Lung (tissue), 12 donors: Measurements from ENCODE around the gene FBRSL1. TPM values are rescaled to one million over a fixed set of nuclear protein-coding genes. Genes with fewer than 3 reads are reported as not detected.

Source experiments
- ATAC-seq: fragments of 200-7000 bp; cut with Tn5 transposase; one replicate; pipeline ENCODE4 v1.9.1; 2020; ENCODE audit warnings: moderate number of reproducible peaks; ENCODE audit not compliant: insufficient read depth, low FRiP score
- DNase-seq, 3 donors: peaks; one replicate each; pipeline ENCODE4 v3.0.0-alpha.2; 2013 to 2017
- H3K27ac ChIP-seq, 2 donors: one replicate each; pipeline ENCODE4 v1.5.1; 2013; ENCODE audit warnings: mild to moderate bottlenecking in 2 of 2, moderate library complexity in 2 of 2, control low read depth in 1 of 2, inconsistent platforms in 1 of 2, low read depth in 1 of 2, low read length in 1 of 2
- H3K27me3 ChIP-seq, 3 donors: one replicate each; pipeline ENCODE4 v1.5.1; 2013; ENCODE audit warnings: low read length in 2 of 3; ENCODE audit not compliant: control insufficient read depth in 3 of 3, insufficient read depth in 3 of 3
- H3K36me3 ChIP-seq, 4 donors: one replicate each; pipeline ENCODE4 v1.5.1; 2013; ENCODE audit warnings: low read length in 4 of 4, mild to moderate bottlenecking in 1 of 4, moderate library complexity in 1 of 4; ENCODE audit not compliant: control insufficient read depth in 4 of 4, insufficient read depth in 4 of 4
- H3K4me1 ChIP-seq, 5 donors: one replicate each; pipeline ENCODE4 v1.5.1; 2013; ENCODE audit warnings: low read length in 5 of 5, mild to moderate bottlenecking in 2 of 5, moderate library complexity in 1 of 5; ENCODE audit not compliant: control insufficient read depth in 5 of 5, insufficient read depth in 5 of 5
- H3K4me3 ChIP-seq: one replicate; pipeline ENCODE4 v1.5.1; 2013; ENCODE audit warnings: mild to moderate bottlenecking, control low read depth, moderate library complexity
- H3K9ac ChIP-seq, 2 donors: one replicate each; pipeline ENCODE4 v1.5.1; 2013; ENCODE audit warnings: low read length in 2 of 2, control low read depth in 1 of 2; ENCODE audit not compliant: insufficient read depth in 1 of 2
- H3K9me3 ChIP-seq, 4 donors: one replicate each; pipeline ENCODE4 v1.5.1; 2013; ENCODE audit warnings: low read length in 3 of 4, mild to moderate bottlenecking in 1 of 4, moderate library complexity in 1 of 4; ENCODE audit not compliant: control insufficient read depth in 4 of 4, insufficient read depth in 3 of 4
- WGBS, 2 donors: extraction: QIAGEN DNeasy Blood & Tissue Kit; methylation state at CpG; one replicate each; pipeline ENCODE4 v1.1.7; 2013; 5-methylcytosine and 5-hydroxymethylcytosine counted together
- polyA plus RNA-seq, 2 donors: library from polyadenylated mRNA; stranded (reverse); fragments of 200-250 nt; gene quantifications; one replicate each; pipeline ENCODE4 v1.2.1, GENCODE V29; 2013
- total RNA-seq, 2 donors: library from RNA; depleted of rRNA in 1 of 2; stranded (reverse); fragments of >200 nt in 1 of 2; gene quantifications; one replicate each; pipeline ENCODE4 v1.2.1, GENCODE V29; 2014 to 2021
- TF ChIP-seq, protein P1 (sequence below): IDR thresholded peaks from 2 replicates; pipeline ENCODE4 v1.5.1; 2012; ENCODE audit warnings: mild to moderate bottlenecking; ENCODE audit errors: control extremely low read depth, extremely low read depth
- donor health status: control.
- donor health status: control.
- donor health status: Bipolar disorder and iron deficiency.
- donor health status: healthy.
- donor health status: DM: yes; HTN: yes; CAD: no.

The FBRSL1 gene
- total and polyA plus RNA-seq, 4 donors: 10.6 to 56.9 (median 22.3) TPM

DNA sequence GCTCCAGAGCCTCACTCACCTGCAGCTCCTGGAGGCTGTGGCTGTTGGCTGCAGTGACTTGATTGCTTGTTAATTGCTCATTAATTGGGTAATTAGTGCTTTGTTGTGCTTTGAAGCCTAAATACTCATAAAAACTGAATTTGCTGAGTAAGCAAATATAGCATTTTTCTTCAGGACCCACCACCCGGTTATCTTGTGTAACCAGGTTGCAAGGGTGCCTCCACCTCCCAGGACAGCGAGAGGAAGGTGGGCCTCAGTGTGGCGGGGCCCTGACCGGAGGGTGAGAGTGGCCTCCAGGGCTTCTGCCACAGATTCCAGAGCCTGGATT lies 48.7 kb downstream of the FBRSL1 start:
- 92% methylated on average over 4 of the region's 4 CpGs for WGBS, 2 donors
- ATAC-seq: no peak
- no peaks in the 10 kb centered on the region for H3K27me3 ChIP-seq
- TF ChIP-seq, protein P1, sequence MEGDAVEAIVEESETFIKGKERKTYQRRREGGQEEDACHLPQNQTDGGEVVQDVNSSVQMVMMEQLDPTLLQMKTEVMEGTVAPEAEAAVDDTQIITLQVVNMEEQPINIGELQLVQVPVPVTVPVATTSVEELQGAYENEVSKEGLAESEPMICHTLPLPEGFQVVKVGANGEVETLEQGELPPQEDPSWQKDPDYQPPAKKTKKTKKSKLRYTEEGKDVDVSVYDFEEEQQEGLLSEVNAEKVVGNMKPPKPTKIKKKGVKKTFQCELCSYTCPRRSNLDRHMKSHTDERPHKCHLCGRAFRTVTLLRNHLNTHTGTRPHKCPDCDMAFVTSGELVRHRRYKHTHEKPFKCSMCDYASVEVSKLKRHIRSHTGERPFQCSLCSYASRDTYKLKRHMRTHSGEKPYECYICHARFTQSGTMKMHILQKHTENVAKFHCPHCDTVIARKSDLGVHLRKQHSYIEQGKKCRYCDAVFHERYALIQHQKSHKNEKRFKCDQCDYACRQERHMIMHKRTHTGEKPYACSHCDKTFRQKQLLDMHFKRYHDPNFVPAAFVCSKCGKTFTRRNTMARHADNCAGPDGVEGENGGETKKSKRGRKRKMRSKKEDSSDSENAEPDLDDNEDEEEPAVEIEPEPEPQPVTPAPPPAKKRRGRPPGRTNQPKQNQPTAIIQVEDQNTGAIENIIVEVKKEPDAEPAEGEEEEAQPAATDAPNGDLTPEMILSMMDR: no peak
- DNase-seq: no peak
- no peak overlapping the region for H3K27ac ChIP-seq
- peaks cover 0 to 12% (median 4%) of the 10 kb centered on the region in 4 donors for H3K36me3 ChIP-seq
- peaks cover 0 to 8% (median 2%) of the 10 kb centered on the region in 4 donors for H3K9me3 ChIP-seq
- no peak overlapping the region for H3K9ac ChIP-seq
- no peak overlapping the region for H3K4me3 ChIP-seq
- H3K4me1 ChIP-seq: peaks cover 0 to 8% (median 0%) of the 10 kb centered on the region in 5 donors

- Histone ChIP-seq H3K9ac (no peak overlapping the region), H3K4me3 (no peak overlapping the region), H3K4me1 (peaks cover 0 to 8% (median 0%) of the 10 kb centered on the region in 5 donors), H3K36me3 (peaks cover 0 to 9% (median 4%) of the 10 kb centered on the region in 4 donors), H3K27me3 (no peaks in the 10 kb centered on the region), H3K27ac (no peak overlapping the region), H3K9me3 (peaks cover 0 to 8% (median 2%) of the 10 kb centered on the region in 4 donors)
- TF ChIP-seq, protein P1: no peak
- DNase-seq (no peak), ATAC-seq (no peak)
- 94 to 97% methylated on average over 19 to 23 of the region's 23 CpGs for WGBS, 2 donors
Measured at GRCh38 chr12:132539016-132539773, 49.2 kb downstream of the FBRSL1 start.

DNA sequence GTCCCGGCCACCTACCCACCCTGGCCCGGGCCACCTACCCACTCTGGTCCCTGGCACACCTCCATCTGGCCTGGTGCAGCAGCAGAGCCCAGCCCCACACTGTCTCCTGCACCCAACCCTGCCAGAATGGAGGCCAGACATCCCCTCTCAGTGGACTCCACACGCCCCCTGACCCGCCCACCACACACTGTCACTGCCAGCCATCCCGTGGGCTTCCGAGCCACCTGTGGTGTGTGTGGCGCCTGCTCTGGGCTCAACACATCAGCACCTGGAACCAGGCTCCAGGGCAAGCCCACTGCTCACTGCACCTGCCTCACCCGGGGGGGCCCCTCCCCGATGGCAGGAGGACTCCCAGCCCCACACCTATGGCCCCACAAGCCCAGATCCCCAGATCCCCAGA lies 50.5 kb downstream of the FBRSL1 start:
- Histone ChIP-seq H3K9me3 (peaks cover 0 to 8% (median 2%) of the 10 kb centered on the region in 4 donors), H3K9ac (no peak overlapping the region), H3K4me3 (no peak overlapping the region), H3K4me1 (peaks cover 0 to 8% (median 2%) of the 10 kb centered on the region in 5 donors), H3K27me3 (no peaks in the 10 kb centered on the region), H3K36me3 (peaks cover 0 to 12% (median 5%) of the 10 kb centered on the region in 4 donors), H3K27ac (no peak overlapping the region)
- no peak for ATAC-seq
- DNase-seq: no peak
- TF ChIP-seq, protein P1: no peak
- WGBS, 2 donors: 91 to 97% methylated on average over 8 to 9 of the region's 9 CpGs
